HG03097 (cell line): ENCODE data around the gene MGMT.

Source experiments
- ATAC-seq: cut with Tn5 transposase; IDR thresholded peaks from one replicate; pipeline ENCODE4 v1.9.1; 2021; ENCODE audit not compliant: unreplicated experiment, low FRiP score

The MGMT gene

DNA sequence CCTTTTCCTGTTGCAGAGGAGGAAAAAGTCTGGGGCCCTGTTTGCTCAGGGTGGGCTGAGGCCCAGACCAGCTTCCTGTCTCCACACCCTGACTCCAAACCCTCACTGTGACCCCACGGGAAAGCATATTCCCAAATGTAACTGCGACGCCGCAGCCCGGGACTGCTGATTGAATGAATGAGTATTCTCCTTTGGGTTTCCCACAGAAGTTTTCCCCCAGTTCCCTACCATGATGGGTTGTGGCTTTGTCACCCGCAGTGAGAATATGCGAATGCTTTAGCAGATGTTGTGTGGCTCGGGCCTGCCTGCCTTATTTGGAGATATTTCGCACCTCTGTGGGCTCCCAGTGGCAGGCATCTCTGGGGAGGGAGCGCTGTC, 50.6 kb downstream of the MGMT start:
- no peak for ATAC-seq

DNA sequence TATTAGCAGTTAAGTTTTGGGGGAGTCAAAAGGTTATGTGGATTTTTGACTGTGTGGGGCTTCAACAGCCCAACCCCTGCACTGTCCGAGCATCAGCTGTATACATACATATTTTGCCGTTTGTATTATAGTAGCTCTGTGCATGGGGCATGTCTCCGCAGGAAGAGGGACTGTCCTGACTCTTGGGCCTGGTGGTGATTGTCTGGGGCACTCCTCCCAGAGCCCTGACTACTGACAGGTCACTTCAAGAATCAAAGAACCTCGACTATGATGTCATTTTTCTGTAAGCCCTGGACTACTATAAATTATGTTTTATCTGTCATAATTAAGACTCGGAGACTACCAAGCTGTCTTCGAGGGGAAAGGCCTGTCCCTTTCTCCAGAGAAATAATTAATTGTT, 51.8 kb downstream of the MGMT start:
- ATAC-seq = no peak

DNA sequence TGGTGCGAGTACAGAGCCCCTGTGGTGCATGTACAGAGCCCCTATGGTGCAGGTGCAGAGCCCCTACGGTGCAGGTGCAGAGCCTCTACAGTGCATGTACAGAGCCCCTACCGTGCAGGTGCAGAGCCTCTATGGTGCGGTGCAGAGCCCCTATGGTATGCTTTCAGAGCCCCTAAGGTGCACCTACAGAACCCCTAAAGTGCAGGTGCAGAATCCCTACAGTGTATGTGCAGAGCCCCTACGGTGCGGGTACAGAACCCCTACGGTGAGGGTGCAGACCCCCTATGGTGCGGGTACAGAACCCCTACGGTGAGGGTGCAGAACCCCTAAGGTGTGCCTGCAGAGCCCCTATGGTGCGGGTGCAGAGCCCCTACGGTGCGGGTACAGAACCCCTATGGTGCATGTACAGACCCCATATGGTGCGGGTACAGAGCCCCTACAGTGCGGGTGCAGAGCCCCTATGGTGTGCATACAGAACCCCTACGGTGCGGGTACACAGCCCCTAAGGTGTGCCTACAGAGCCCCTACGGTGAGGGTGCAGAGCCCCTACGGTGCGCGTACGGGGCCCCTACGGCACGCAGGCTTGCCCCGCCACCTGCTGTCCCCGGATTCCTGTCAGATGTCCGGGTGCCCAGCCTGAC, 53.5 kb downstream of the MGMT start:
- ATAC-seq = no peak

DNA sequence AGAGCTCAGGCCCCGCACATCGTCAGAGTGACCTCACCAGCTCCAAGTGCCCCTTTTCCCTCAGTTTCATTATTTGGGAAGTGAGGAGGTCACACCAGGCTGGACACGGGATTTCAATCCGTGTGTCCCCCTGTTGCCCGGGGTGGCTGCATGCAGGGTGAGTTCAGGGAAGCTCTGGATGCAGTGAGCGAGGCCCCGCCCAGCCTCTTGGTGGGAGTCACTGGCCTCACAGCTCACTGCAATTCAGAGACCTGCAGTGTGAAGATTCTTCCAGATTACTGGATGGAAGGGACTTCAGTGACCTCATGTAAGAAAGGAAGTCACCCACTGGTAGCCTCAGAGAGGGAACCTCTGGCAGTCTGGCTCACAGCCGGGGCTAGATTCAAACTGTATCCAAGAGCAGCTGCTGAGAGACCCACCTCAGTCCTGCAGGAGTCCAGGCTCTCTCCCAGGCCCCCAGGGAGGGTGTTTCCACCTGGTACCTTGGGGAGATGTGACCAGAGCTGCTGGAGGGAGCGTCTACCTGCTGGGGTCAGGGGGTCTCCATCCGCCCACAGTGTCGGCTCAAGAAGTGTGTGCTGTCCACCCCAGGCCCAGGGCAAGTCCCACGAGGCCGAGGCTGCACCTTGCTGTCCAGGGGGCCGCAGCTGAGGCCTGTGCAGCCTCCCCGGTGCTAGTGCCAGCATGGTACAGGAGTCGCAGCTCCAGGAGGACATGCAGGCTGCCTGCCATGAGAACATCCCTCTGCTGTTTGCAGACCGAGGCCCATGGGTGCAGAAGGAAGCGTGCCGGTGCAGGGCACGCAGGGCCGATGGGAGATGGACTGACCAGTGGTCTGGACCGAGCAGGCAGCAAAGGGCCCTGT, 54.4 kb downstream of the MGMT start:
- no peak for ATAC-seq

DNA sequence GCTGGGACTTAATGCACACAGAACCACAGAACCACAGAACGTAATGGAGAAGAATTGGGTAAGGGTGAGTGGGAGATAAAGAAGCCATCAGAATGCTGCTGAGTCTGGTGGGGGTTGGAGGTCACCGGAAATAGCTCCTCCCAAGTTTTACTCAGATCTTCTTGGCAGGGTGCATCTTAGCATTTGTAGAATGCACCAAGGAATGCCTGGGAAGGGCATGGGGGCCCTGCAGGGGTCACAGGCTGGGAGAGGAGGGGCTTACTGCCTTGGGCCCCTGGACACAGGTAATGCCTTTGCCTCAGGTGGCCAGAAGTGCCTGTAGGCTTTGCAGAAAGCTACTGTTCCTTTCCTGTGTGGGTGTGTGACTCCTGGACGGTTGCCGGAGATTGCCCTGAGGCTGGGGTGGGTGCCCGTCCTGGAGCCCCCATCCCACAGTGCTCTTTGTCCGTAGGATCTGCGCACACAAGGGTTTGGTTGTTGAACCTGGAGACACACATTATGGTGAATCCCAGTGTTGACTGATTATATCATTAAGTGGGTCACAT, 55.1 kb downstream of the MGMT start:
- no peak for ATAC-seq

DNA sequence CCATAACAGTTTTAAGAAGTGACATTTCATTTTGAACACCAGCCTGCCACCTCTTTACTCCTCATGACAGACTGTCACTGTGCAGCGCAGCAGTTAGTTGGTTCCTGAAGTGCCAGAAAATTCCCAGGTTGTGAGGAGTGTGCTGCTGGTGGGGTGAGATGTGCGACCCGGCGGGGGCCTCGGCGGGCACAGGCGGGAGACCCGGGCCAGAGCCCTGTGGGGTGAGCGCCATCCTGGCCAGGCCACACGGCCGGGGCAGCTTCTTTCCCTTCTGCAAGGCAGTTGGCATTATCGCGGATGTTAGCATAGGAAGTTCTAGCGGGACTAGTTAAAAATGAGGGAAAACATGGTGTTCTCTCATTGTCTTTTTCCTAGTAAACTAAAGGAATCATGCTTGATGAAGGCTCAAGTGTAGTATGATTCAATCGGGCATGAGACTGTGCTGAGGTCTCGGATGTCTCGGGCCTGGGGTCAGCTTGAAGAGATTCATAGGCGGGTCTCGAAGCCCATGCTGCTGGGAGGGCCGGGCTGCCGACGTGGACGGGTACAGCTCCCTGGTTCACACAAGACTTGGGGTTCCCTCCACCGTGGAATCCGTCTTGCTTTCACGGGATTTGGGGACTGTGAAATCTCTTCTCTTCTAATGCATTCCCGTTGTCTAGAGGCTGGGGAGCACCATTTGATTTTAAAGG, 56.1 kb downstream of the MGMT start:
- no peak for ATAC-seq

DNA sequence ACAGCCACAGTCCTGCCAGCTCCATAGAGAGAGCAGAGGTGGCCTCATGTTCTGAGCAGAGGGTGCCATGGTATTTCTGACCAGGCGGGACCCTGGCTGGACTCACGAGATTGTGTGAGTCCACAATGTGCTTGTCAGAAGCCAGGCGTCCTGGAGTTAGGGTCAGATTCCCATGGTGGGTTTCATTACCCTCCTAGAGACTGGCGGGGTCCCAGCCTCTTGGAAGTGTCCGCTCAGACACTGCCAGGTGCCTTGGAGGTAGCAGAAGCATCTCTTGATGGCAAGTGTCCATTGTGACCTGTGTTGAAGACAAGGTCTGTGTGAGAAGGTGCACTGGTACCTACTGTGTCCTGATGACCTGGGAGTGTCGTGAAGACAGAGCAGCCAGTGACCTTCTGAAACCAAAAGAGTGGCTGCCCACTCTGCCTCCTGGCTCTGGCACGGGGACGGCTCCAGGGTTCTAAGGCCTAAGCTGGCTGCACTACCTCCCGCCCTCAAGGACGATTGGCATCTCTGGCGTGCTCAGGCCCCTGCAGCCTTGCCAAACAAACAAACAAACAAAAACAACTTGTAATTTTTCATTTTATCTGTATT, 56.8 kb downstream of the MGMT start:
- no peak for ATAC-seq

DNA sequence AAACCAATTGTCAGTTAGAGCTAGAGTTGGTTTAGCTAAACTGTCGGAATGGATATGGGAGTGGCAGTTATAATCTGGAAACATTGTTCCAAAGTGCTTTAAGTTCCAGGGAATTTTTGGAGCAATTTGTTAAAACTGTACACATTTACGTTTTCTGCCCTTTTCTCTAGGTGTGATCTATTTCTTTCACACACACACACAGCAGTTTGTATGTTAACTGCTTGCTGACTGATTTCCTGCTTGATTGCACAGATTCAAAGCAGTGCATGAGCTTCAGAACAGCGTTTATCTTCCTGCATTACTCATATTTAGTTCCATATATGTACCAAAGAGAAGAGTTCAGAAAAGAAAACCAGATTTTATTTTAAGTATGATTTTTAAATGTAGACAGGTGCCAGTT, 57.9 kb downstream of the MGMT start:
- no peak for ATAC-seq

DNA sequence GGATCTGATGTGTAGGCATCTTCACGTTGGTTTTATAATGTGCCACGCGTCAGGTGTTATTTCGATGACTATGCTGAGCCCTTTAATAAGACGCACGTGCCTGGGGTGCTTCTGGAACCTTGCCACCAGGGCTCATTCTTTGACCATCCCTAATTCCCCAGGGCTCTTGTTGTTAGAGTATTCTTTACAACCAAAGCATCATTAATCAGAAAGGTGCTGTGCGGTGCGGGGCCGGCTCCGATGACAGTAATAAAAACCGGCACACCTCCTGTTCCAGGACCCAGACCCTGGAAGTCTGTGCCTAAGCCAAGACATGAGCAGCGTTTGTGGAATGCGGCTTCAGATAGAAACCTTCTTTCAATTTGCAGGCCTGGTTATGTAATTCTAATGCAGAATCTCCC, 58.4 kb downstream of the MGMT start:
- ATAC-seq = no peak

DNA sequence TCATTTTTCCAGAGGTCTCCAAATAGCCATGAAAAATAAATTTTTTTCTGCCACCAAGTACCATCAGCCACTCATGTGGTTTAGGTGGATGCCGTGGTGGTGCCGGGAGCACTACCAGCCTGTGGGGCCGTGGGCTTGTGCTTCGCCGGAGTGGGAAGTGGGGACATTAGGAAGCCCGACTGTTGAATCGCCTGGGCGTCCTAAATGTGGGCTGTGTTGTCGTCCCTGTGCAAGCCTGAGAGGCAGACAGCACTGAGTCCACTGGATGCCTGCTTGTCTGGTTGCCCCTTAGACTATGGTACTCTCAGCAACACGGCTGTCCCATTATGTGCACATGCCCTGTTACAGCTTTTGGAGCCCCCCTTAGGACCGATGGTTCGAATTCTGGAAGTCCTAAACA, 59.9 kb downstream of the MGMT start:
- ATAC-seq = no peak

DNA sequence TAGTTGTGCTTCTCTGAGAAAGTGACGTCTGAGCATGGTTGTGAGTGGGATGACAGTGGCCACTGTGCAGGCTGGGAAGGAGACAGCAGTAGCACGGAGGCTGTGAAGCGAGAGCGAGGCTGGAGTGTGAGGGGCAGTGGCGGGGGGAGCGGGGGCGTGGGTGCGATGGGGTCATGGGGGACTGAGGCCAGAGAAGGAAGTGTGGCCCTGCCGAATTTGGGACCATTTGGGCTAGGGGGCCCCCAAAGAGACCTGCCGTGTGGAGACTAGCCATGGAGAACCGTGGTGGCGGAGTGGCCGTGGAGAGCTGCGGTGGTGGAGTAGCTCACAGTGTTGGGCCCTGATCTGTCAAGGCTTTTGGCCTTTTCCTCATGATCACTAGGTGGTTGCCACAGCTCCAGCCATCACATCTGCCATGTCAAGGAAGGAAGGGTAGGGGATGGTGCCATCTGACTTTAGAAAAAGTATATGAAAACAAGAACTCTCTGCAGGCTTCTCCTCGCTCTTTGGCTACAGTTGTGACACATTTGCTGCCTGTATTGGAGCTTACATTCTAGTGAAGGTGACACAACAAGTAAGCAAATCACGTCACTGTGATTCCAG, 61.4 kb downstream of the MGMT start:
- no peak for ATAC-seq

DNA sequence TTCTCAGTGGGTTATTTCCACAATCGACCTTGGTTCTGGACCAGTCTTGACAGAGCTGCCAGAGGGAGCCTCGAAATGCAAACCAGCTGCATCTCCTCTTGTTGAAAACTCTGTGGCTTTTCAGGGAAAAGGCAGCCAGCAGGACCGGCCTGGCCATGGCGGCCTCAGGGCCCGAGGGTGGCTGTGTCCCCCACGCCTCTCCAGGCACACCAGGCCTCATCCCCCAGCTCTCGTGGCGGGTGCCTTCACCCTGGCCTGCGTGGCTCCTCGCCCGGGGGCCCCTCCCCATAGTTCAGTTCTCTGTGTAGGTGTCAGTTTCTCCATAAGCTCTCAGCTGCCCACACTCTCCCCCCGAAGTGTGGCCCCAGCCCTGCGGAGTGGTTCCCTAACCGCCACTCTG, 63.5 kb downstream of the MGMT start:
- ATAC-seq = no peak

DNA sequence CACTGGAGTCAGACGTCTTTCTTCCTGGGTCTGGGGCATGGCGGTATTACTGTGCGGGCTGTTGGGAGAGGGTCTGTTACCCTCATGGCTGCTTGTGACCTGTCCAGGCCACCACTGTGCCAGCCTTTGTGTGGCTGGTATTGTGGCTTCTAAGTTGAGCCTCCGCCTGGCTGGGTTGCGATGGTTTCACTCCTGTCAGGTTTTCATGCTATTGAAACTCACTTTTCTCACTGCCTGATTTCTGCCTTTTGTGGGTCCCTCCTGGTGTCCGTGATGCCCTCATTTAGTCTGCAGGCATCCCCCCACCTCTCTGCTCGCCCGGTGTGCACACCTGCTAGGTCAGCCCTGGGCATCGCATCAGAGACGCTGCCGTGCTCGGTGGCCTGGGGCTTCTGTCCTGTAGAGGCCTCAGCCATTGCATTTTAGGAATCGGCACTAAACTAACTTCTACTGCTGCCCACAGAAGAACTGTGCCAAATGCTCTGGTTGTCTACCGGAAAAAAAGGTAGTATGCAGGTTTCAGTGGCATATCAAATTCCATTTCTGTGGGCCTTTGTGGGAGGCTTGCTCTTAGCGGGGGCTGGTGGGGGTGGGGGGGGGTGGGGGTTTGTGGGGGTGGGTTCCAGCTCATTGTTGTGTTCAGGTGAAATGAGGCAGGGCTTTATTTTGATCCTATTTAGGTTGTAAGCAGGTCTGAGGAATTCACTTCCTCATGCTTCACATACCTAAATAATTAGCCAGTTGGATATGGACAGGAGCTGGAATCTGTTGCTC, 64.3 kb downstream of the MGMT start:
- ATAC-seq = no peak

DNA sequence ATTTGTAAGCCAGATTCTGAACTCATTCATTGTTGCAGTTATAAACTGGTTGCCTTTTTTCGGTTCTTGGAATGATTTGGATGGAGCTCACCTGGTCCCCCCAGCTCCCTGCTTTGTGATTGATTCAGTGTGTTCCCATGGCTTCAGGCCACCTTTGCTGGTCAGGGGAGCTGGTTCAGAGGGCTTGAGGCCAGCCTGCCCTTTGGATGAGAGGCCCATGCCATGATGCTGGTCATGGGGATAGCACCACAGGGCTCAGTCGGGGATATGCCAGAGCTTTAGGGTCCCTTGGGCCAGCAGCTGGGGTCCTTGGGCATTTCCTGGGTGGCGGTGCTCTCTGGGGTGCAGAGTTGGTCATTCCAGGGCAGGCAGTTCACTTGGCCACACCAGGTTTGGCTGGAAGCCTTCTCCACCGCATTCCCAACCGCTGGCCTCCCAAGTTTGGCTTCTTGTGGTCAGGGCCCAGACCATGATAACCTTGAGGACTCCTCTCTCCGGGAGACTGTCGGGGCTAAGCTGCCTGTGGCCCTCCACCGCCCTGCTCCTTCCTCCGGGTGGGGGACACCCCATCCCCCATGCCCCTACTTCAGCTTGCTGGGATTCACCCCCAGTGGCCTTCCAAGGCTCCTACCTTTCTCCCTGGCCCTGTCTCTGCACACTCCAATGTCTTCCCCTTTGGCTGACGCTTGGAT, 65.1 kb downstream of the MGMT start:
- ATAC-seq = no peak

DNA sequence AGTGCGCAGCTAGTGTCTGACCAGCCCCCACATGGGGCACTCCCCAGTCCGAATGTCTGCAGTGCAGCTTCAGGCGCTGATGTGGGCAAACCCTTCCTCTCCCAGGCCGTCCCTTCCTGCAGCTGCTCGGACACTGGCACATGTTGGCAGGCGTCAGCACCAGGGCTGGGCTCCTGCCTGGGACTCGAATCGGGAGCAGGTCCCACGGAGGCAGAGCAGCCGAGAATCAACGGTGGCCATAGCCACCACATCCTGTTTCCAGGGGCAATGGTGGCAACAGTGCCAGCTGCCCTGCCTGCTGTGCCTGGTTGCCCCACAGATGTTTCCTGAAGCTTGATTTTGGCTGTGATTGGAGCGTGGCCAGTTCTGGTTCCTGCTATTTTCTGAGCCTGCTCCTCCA, 65.8 kb downstream of the MGMT start:
- ATAC-seq = no peak

DNA sequence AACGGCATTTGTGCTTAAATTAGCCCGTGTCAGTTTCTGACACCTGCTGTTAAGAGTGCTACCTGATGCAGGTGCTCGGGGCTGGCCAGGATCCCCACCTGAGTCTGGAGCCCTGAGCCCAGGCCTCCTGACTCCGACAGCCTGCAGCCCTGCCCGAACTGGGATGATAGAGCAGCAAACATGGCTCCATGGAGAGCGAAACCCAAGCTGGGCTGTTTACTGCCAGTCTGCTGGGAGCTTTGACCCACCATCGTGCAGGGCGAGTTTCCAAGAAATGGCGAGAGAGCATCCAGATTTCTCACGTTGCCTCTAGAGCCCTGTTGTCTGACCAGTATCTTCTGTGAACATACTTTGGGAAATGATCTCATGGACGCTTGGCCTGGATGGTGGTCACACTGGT, 66.2 kb downstream of the MGMT start:
- no peak for ATAC-seq

DNA sequence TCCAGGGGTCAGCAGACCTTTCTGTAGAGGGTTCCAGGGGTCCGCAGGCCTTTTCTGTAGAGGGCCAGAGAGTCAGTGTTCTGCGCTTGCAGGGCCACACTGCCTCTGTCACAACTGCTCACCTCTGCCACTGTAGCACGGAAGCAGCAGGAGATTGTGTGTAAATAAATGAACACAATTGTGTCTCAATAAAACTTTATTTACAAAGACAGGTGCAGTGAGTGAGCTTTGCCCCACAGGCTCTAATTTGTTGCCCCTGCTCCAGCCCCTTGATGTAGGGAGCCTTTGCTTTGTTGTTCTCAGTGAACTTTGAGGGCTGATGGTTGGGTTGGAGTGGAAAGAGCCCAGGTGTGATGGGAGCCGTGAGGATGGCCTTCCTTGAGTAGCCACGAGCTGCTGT, 67.8 kb downstream of the MGMT start:
- no peak for ATAC-seq

DNA sequence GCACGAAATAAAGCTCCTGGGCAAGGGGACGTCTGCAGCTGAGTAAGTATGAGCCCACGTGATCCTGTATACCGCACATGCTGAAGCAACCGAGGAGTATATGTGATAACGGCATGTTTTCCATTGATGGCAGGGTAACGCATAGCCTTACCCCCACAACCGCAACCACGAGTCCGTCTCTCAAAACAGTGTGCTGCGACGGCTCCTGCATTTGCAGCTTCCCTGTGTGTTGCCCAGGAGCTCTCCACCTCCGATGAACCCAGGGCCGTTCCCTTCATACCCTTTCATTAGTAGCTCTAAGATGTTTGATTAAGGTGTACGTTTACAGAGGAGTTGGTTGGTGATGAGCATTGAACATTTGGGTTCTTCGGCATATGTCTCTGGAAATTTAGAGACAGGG, 69.3 kb downstream of the MGMT start:
- no peak for ATAC-seq

DNA sequence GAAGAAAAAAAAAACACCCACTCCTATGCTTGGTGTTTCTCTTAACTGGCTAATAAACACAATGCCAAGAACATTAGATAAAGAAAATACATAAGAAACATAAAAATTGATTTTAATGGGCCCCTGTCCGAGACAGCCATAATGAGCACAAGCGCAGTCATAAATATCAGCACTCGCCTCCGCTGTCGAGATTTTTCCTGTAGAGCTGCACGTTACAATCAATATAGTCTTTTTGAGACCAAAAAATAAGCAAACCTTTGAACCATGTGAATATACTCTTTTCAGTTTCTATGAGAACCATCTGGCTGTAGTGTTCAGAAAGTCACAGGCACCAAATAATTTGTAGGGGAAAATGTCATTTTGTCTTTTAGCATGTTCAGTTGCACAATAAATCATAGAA, 70.1 kb downstream of the MGMT start:
- no peak for ATAC-seq
